Ishikawa (cell line): ENCODE results near the gene NAA20.

Experiments used
- CREB1 ChIP-seq: IDR thresholded peaks from 2 replicates; pipeline ENCODE4 v1.6.1; 2012; ENCODE audit warnings: low read depth
- EGR1 ChIP-seq: IDR thresholded peaks from 2 replicates; pipeline ENCODE4 v1.6.1; 2012
- YY1 ChIP-seq: IDR thresholded peaks from 2 replicates; pipeline ENCODE4 v1.6.1; 2012; ENCODE audit warnings: low read depth
- TF ChIP-seq, protein P1 (sequence below): IDR thresholded peaks from 2 replicates; pipeline ENCODE4 v1.6.1; 2012; ENCODE audit warnings: low read depth, mild to moderate bottlenecking

DNA sequence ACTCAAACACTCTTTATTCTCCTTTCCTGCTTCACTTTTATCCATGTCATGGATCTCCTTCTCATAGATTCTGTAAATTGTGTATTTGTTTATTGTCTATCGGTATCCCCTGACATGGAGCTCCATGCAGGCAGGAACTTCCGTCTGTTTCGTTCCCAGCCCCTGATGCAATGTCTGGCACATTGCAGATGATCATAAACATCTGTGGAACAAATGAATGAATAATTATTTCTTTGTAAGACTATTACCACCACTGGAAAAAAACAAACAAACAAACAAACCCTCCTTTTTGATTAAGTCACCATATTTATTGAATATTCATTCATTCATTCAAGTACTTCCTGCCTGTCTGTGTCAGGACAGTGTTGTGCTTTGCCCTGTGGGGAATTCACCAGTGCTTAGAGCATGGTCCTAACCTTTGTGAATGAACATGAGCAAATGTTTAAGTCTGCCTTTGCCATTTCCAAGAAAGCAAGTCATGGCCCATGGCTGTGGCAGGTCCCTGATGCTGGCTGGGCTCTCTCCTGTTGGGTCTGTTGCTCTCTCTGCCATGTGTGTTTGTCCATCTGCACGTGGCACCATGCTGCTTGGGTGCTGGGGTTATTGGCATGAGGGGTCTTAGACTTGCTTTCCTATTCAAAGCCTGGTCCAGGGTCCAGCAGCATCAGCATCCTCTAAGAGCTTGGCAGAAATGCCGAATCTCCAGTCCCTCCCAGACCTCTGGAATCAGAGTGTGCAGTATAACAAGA is 47.5 kb upstream of the NAA20 start:
- TF ChIP-seq EGR1 (no peak), YY1 (no peak), CREB1 (no peak)
- TF ChIP-seq, protein P1, sequence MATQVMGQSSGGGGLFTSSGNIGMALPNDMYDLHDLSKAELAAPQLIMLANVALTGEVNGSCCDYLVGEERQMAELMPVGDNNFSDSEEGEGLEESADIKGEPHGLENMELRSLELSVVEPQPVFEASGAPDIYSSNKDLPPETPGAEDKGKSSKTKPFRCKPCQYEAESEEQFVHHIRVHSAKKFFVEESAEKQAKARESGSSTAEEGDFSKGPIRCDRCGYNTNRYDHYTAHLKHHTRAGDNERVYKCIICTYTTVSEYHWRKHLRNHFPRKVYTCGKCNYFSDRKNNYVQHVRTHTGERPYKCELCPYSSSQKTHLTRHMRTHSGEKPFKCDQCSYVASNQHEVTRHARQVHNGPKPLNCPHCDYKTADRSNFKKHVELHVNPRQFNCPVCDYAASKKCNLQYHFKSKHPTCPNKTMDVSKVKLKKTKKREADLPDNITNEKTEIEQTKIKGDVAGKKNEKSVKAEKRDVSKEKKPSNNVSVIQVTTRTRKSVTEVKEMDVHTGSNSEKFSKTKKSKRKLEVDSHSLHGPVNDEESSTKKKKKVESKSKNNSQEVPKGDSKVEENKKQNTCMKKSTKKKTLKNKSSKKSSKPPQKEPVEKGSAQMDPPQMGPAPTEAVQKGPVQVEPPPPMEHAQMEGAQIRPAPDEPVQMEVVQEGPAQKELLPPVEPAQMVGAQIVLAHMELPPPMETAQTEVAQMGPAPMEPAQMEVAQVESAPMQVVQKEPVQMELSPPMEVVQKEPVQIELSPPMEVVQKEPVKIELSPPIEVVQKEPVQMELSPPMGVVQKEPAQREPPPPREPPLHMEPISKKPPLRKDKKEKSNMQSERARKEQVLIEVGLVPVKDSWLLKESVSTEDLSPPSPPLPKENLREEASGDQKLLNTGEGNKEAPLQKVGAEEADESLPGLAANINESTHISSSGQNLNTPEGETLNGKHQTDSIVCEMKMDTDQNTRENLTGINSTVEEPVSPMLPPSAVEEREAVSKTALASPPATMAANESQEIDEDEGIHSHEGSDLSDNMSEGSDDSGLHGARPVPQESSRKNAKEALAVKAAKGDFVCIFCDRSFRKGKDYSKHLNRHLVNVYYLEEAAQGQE, result no peak
